ENCODE measurements around the gene CFAP74.

The CFAP74 gene

GRCh38 chr1:1880617-1881312, 122.8 kb downstream of the CFAP74 start:
- no peak for DNase-seq

- no peak for DNase-seq
Measured at GRCh38 chr1:1879942-1880341, 123.6 kb downstream of the CFAP74 start.

GRCh38 chr1:1877865-1878436, 125.6 kb downstream of the CFAP74 start:
- DNase-seq, result no peak

DNA sequence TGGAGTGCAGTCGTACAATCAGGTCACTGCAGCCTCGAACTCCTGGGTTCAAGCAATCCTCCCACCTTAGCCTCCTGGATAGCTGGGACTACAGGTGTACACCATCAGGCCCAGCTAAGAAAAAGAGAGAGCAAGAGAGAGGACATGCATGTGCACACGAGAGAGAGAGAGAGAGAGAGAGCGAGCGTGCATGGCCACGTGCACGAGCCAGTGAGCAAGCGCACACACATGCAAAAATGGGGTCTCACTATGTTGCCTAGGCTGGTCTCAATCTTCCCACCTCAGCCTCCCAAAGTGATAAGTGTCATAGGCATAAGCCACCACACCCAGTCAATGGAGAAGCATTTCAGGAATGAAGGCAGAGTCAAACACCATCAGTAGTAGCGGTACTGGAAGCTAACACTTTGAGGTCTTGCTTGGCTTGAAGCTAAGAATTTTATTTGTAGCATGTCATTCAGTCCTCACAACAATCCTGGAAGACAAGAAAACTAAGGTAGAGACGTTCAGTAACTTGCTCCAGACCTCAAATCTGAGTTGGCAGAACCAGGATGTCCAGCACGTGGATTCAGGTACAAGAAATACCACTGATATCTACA, 127.2 kb downstream of the CFAP74 start:
- no peak for DNase-seq

DNA sequence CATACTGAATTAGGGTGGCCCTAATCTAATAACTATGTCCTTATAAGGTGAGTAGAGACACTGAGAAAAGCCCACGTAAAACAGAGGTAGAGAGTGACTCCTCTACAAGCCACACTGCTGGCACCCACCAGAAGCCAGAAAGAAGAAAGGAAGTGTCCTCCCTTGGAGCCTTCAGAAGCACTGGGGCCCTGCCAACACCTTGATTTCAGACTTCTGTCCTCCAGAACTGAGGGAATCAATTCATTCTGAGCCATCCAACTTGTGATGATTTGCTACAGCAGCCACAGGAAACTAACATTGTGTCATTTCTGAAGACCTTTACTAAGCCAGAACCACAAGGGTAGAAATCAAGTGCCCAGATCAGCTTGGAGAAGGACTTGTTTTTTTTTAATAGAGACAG, 127.7 kb downstream of the CFAP74 start:
- DNase-seq, result no peak

DNA sequence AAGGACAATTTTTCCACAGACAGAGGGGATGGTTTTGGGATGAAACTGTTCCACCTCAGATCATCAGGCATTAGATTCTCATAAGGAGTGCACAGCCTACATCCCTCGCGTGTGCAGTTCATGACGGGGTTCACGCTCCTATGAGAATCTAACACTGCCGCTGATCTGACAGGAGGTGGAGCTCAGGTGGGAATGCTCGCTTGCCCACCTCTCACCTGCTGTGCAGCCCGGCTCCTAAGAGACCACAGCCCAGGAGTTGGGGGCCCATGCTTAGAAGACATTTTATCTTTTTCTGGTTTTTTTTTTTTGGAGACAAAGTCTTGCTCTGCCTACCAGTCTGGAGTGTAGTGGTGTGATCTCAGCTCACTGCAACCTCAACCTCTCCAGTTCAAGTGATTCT, 128.7 kb downstream of the CFAP74 start:
- no peak for DNase-seq

- no peak for DNase-seq
Measured at GRCh38 chr1:1873186-1873585, 130.4 kb downstream of the CFAP74 start.

GRCh38 chr1:1872329-1872994, 131.1 kb downstream of the CFAP74 start:
- DNase-seq, result no peak
